IPS-18c (cell line): ENCODE measurements around the gene GGT6.

Experiments
- H3K4me3 ChIP-seq: 2 replicates; pipeline ENCODE4 v1.7.0; 2013; ENCODE audit warnings: low read depth, mild to moderate bottlenecking, low read length, moderate library complexity; ENCODE audit not compliant: insufficient read depth
- H3K9me3 ChIP-seq: one replicate; pipeline ENCODE4 v1.6.1; 2013; ENCODE audit warnings: mild to moderate bottlenecking, low read length, moderate library complexity; ENCODE audit not compliant: control insufficient read depth, insufficient read depth

Gene GGT6

DNA sequence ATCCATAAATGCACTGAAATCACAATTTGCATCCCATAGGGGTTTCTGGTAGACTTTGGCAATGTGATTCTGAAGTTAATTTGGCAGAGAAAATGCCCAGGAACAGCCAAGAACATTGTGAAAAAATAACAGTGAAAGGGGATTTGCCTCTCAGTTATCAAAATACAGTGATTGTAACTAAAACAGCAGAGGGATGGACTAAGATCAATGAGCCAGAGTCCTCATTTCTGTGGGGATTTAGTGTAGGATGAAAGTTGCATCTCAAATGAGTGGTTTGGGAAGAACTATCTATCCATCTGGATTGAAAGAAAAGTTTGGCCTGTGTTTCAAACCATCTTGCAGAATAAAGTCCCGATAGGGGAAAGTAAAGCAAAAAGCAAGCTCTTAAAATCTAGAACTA is 33.2 kb downstream of the GGT6 start:
- no peak overlapping the region for H3K4me3 ChIP-seq
- no peaks in the 10 kb centered on the region for H3K9me3 ChIP-seq

DNA sequence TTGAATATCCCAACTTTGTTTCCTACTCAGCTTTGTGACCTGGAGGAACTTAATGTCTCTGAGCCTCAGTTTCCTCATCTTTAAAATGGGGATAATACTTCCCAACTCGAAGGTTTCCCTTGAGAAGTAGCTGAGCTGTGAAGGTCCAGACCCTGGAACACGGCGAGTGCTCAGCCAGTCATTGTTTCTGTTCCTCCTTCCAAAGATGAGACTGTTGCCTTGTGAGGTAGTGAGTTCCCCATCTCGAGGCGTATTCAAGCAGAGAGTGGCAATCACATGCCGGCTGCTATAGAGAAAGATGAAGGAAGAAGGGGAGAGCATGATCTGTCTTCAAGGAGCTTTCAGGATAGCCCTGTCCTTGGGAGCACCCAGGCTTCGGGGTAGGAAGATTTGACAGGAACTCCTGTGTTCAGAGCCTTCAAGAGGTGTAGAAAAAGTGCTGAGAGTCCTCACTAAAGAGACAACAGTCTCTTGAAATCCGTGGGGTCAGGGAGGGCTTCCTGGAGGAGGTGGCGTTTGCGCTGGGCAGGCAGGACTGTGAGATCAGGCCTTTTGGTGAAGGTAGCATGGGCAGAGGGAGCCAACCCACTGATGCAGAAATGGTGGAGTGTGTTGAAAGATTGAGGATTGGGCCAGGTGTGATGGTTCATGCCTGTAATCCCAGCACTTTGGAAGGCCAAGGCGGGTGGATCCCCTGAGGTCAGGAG is 34.5 kb downstream of the GGT6 start:
- Histone ChIP-seq H3K9me3 (no peaks in the 10 kb centered on the region), H3K4me3 (no peak overlapping the region)

- no peak overlapping the region for H3K4me3 ChIP-seq
- no peaks in the 10 kb centered on the region for H3K9me3 ChIP-seq
These were observed 36.4 kb downstream of the GGT6 start for GRCh38 chr17:4523946-4524345.

GRCh38 chr17:4522661-4523060 is 37.7 kb downstream of the GGT6 start:
- Histone ChIP-seq H3K9me3 (no peaks in the 10 kb centered on the region), H3K4me3 (no peak overlapping the region)

- H3K9me3 ChIP-seq = no peaks in the 10 kb centered on the region
These were observed 39.3 kb downstream of the GGT6 start for GRCh38 chr17:4520894-4521600.

DNA sequence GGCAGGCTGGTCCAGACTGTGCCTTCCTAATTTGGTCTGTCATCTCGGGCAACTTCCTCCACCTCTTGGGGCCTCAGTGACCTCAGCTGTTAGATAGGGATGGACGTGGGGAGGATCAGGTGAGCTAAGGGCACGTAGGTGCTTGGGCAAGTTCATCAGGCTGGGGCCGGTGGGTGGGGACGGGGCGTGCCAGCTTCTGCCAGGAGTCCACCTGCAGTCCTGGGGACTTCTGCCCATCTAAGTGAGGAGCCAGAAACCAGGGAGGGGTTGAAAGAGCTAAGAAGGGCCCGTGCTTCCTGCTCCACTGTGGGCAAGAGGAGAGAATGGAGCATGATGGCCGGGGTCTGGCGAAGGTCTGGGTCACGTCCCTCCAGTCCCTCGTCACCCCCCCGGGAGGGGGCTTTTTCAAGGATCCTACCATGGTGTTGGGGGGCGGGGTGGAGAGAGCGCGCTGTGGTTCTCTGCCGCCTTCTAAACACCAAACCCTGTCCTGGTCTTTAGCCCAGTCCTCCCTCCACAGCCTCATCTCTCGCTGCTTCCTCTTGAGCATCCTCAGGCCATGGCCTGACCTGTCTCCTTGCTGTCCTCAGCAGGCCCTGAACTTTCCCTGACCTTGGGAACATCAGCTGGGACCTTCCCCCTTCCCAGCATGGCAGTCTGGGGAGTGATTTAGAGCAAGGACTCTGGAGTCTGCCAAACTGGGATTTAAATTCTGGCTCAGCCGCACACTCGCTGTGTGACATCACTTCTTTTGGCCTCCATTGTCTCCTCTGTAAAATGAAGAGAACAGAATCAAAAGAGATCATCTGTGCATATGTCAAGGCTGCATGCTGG is 40.1 kb downstream of the GGT6 start:
- no peaks in the 10 kb centered on the region for H3K9me3 ChIP-seq
- no peak overlapping the region for H3K4me3 ChIP-seq

More at GRCh38 chr17:4520894-4521600, 39.3 kb downstream of the GGT6 start:
- H3K4me3 ChIP-seq = no peak overlapping the region

- no peak overlapping the region for H3K4me3 ChIP-seq
These were observed 41.0 kb downstream of the GGT6 start for GRCh38 chr17:4519361-4519788.

DNA sequence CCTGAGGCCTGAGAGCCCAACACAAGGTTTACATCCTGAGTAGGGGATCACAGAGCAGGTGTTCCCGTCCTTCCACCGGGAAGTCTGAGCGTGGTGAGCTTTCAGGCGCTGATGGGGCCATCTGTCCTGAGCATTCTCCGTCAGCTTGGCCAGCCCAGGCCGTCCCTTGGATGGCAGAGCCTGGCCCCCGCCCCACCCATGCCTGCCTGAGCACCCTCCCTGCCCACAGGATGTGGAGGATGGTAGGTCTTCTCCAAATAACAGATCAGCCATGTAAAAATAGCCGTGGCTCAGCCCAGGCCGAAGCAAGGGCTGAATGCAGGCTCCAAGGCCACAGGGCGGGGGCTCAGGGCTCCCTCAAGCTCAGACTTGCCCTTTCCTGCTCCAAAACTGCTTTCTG is 41.5 kb downstream of the GGT6 start:
- Histone ChIP-seq H3K4me3 (no peak overlapping the region), H3K9me3 (no peaks in the 10 kb centered on the region)

More at GRCh38 chr17:4519361-4519788, 41.0 kb downstream of the GGT6 start:
- H3K9me3 ChIP-seq = no peaks in the 10 kb centered on the region

DNA sequence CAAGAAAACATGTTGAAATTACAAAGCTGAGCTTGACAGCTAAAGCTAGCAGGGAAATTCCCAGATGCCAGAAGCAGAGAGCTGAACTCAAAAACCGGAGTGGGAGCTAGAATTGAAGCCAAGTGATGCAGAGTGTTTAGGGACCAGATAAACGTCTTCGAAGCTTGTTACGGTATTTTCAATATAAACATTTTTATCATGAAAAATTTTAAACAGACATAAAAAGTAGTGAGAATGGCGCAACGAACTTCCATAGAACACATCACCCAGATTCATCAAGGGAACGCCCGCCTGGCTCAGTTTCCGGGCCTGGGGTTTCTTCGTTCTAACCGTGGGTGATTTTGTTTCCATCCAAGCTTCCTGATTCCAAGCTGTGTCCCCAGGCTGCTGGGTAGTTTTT is 43.6 kb downstream of the GGT6 start:
- Histone ChIP-seq H3K9me3 (no peaks in the 10 kb centered on the region), H3K4me3 (no peak overlapping the region)

DNA sequence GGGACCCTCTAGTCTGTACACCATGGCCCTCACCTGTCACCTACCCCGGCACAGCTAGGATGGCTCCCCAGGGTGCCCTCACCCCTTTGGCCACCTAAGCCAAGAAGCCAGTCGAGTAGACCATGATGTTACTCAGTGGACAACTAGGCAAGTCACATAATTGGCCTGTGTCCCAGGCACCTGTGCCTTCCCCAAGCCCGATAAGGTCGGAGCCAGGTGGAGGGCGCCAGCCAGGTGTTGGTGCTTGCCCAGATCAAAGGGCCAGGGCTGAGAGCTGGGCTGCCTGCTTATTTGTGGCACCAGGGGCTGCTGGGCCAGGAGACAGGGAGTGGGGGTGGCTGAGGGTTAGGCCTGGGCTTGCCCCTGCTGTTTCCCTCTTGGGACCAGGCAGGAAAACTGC is 44.9 kb downstream of the GGT6 start:
- no peak overlapping the region for H3K4me3 ChIP-seq
- no peaks in the 10 kb centered on the region for H3K9me3 ChIP-seq

DNA sequence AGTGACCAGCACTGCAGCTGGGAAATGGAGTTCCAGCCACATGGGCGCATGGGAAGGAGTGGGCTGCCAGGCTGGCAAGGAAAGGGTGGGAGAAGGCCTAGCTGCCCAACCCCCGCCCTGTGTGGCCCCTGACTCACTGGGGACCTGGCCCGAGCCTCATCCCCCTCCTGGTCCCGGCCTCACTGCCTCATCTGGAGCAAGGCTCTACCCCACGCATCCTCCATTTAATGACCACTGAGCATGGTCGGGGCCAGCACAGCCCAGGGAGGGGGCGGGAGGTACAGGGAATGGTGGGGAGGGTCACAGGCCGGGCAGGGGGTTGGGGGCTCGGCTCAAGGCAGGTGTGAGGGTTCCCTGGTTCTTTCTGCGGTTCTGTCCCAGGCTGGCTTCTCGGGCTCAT is 45.6 kb downstream of the GGT6 start:
- Histone ChIP-seq H3K9me3 (no peaks in the 10 kb centered on the region), H3K4me3 (no peak overlapping the region)

GRCh38 chr17:4514206-4514605 is 46.2 kb downstream of the GGT6 start:
- H3K4me3 ChIP-seq = no peak overlapping the region
- no peaks in the 10 kb centered on the region for H3K9me3 ChIP-seq

DNA sequence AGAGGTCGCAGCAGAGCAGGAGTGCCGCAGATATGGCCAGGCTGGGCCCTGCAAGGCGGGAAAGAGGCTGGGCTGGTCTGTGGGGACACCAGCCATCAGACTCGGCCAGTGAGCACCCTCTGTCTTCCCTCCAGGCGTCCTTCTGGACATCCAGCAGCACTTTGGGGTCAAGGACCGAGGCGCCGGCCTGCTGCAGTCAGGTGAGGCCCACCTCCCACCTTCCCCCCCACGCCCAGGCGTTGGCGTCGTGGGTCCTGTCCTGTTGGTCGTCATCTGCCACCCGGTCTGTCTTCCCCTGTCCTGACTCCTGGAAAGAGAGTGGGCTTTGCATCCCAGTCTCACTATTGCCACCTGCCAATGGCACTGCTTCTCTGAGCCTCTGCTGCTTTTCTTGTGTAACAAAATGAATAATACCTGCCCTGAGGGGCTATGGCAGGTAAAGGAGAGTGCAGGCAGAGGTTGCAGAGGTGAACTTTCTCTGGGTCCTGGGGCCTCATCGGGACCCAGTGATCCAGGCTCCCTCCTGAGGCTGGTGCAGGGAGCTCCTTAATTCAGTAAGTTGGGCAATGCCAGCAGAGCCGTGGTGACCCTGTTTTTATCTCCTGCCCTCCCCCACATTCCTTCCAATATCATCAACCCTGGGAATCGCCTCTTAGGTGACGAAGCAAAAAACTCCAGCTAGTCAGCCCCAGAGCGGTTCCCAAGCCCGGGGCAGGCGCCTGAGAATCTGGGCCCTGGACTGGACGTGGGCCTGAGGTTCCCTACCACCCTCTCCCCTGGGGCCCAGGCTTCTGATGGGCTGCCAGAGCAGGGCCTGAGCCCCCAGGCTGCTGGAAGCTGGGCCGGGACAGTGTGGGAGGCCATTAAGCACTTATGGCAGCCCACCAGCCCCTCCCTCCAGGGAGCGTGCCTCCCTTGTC is 47.0 kb downstream of the GGT6 start:
- Histone ChIP-seq H3K9me3 (no peaks in the 10 kb centered on the region), H3K4me3 (no peak overlapping the region)

DNA sequence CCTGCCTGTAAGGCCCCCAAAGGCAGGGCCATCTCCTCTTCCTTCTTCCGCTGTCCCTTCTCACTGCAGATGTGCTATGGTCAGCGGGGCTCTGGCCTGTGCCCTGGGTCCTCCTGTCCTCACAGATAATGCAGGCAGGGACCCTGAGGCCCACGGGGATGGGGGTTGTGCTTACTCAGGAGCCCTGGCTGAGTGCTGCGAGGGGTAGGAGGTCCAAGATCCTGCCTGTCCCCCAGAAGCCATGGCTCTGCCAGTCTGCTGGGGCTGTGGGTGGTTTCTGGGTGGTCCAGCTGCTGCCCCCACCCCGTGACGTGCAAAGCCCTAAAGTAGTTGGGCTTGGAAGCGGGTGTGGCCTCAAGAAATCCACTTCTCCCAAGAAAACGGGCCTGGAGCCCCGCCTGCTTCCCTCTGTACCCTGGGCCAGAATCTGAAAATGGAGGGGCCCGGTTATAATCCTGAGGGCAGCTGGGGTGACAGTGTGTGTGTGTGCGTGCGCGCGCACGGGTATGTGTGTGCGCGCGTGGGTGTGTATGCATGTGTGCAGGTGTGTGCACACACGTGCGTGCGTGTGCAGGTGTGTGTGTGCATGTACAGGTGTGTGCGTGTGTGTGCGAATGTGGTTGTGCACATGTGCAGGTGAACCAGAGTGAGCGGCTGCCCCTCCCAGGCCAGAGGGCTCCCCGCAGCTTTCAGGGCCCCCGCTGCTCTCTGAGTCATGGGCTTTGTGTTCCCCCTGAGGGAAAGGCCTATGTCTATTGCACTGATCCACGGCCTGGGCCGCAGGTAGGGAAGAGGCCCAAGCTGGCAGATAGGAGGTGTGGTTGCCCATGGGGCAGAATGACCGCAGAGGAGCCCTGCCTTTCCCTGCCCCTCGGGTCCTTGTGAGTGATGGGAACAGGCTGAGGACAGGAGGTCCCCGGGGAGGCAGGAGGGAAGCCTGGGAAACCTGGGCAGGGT is 47.9 kb downstream of the GGT6 start:
- H3K4me3 ChIP-seq = no peak overlapping the region; the same call in 1 of the 2 replicates
- H3K9me3 ChIP-seq = no peaks in the 10 kb centered on the region

DNA sequence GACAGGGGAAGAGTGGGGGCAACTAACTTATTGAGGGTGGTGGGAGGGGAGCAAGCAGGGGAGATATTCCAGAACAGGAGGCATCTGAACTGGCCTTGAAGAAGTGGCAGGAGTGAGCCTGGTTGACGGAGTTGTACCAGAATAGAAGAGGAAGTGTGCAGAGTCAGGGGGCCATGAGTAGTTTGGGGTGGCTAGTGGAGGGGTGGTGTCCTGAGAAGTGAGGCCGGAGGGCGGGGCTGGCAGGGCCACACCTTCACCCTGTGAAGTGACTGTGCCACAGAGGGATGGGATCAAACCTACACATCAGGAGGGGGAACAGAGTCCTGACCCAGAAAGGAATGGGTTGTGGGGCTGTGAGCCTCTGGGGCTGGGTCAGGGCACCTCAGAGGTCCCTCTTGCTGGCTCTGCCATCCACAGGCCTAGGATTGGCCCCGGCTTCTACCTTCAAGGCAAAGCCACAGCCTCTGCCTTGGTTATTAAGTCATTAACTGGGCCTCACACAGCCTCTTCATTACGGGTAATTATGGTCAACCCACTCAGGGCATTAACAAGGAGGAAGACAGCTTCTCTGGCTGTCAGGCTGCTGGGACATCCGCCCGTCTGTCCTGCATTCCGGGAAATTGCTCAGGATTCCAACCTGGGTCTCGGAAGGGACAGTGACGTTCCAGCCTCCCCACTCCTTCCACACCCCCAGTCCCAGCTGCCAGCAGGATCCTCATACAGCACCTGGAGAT is 49.0 kb downstream of the GGT6 start:
- no peak overlapping the region for H3K4me3 ChIP-seq
- H3K9me3 ChIP-seq = no peaks in the 10 kb centered on the region
